Suprapubic skin (tissue), 3 donors: Measurements from ENCODE around the gene IQGAP2.

Experiments
- POLR2AphosphoS5 ChIP-seq, 3 donors: sonication (generic); formaldehyde crosslinking; IDR thresholded peaks; one replicate each; pipeline ENCODE4 v1.6.1; 2017; ENCODE audit warnings: antibody characterized with exemption in 3 of 3
- TF ChIP-seq, protein P1 (sequence below), 2 donors: fragments of 200-600 bp in 1 of 2; fragments of 450-650 bp in 1 of 2; sonication (generic) in 1 of 2; IDR thresholded peaks; one replicate each; pipeline ENCODE4 v1.5.1; 2016 to 2019; ENCODE audit warnings: antibody characterized with exemption in 2 of 2, mild to moderate bottlenecking in 1 of 2, moderate library complexity in 1 of 2

DNA sequence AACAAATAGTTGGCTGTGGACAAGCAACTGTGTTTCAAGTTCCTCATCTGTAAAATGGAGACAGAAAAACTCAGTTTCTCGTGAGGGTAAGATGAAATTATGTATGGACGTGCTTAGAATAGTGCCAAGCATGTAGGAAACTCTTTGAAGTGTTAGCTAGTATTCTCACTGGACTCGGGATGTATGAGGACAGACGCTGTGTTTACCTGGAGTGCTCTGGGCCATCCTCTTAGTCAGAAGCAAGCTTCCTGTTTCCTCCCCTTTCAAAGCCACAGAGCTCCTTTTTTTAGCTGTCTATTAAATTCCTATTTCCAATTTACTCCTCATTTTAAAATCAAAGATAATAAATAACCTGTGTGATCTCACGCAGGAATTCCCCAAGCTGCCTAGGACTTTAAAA is 23.8 kb upstream of the IQGAP2 start:
- TF ChIP-seq POLR2AphosphoS5 (IDR thresholded peaks at IDR 0.05): no peak
- TF ChIP-seq, protein P1, sequence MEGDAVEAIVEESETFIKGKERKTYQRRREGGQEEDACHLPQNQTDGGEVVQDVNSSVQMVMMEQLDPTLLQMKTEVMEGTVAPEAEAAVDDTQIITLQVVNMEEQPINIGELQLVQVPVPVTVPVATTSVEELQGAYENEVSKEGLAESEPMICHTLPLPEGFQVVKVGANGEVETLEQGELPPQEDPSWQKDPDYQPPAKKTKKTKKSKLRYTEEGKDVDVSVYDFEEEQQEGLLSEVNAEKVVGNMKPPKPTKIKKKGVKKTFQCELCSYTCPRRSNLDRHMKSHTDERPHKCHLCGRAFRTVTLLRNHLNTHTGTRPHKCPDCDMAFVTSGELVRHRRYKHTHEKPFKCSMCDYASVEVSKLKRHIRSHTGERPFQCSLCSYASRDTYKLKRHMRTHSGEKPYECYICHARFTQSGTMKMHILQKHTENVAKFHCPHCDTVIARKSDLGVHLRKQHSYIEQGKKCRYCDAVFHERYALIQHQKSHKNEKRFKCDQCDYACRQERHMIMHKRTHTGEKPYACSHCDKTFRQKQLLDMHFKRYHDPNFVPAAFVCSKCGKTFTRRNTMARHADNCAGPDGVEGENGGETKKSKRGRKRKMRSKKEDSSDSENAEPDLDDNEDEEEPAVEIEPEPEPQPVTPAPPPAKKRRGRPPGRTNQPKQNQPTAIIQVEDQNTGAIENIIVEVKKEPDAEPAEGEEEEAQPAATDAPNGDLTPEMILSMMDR (IDR thresholded peaks at IDR 0.05): no peak
